Cardiac muscle cell (in vitro differentiated cells and primary cell): ENCODE data around the gene CPSF4. TPM values are rescaled to one million over a fixed set of nuclear protein-coding genes. Genes with fewer than 3 reads are reported as not detected.

Experiments
- DNase-seq, 2 donors: peaks; one replicate each; pipeline versions ENCODE4 v3.0.0 to v3.0.0-alpha.2; 2010 to 2017; ENCODE audit warnings: low read depth in 1 of 2, low spot score in 1 of 2
- H3K27ac ChIP-seq: fragments of 200-600 bp; sonication (generic); 2 replicates; pipeline ENCODE4 v1.5.1; 2016
- H3K27me3 ChIP-seq: fragments of 200-600 bp; sonication (generic); 2 replicates; pipeline ENCODE4 v1.6.0; 2016; ENCODE audit warnings: control low read depth
- H3K36me3 ChIP-seq: fragments of 200-600 bp; sonication (generic); 2 replicates; pipeline ENCODE4 v1.5.1; 2016; ENCODE audit warnings: control low read depth
- H3K4me1 ChIP-seq: fragments of 200-600 bp; sonication (generic); 2 replicates; pipeline ENCODE4 v1.8.1; 2017; ENCODE audit warnings: low read depth, mild to moderate bottlenecking, mixed run types
- H3K4me3 ChIP-seq: fragments of 200-600 bp; sonication (generic); 2 replicates; pipeline ENCODE4 v1.5.1; 2016; ENCODE audit warnings: mild to moderate bottlenecking
- H3K9me3 ChIP-seq: fragments of 200-600 bp; sonication (generic); 2 replicates; pipeline ENCODE4 v1.5.1; 2017; ENCODE audit warnings: low read depth, mild to moderate bottlenecking, control low read depth
- CTCF ChIP-seq: IDR thresholded peaks from 2 replicates; pipeline ENCODE4 v1.5.1; 2012; ENCODE audit warnings: low read depth, mild to moderate bottlenecking, low read length
- polyA plus RNA-seq: library from polyadenylated mRNA; unstranded; fragments of >200 nt; fragmentation: Nextera tagmentation; extraction: Ambion mirVana; gene quantifications from 2 replicates; pipeline ENCODE4 v1.2.1, GENCODE V29; 2016
- total RNA-seq: library from RNA; depleted of rRNA; stranded (reverse); fragments of >200 nt; gene quantifications from 2 replicates; pipeline ENCODE4 v1.2.3, GENCODE V29; 2016

CPSF4 gene
- total RNA-seq (59.9 and 84.1 TPM in 2 replicates), polyA plus RNA-seq (59.8 and 75.2 TPM in 2 replicates)

GRCh38 chr7:99438573-99439480 lies at the start of gene CPSF4, which contains the start of gene PTCD1:
Gene CPSF4, plus strand, starts transcription at chr7:99438943. Its CDS starts 140 bp downstream, at chr7:99439083.
Gene PTCD1, minus strand, starts transcription at chr7:99438798. Its CDS starts 3,556 bp downstream, at chr7:99435242.
- Histone ChIP-seq H3K27ac (peak within 1 kb of the TSS; percentile 90), H3K36me3 (peaks cover 4% of the 10 kb centered on the region), H3K4me1 (peaks cover 3% of the 10 kb centered on the region), H3K9me3 (no peaks in the 10 kb centered on the region), H3K27me3 (no peaks in the 10 kb centered on the region), H3K4me3 (peak within 1 kb of the TSS; percentile 96)
- DNase-seq: peak; percentile 96 to 99
- no peak for TF ChIP-seq CTCF

GRCh38 chr7:99389772-99390171 lies 49.0 kb upstream of the CPSF4 start:
- TF ChIP-seq CTCF: no peak
- no peaks in the 10 kb centered on the region for H3K9me3 ChIP-seq
- DNase-seq: no peak

GRCh38 chr7:99390941-99391602 lies 47.7 kb upstream of the CPSF4 start:
- Histone ChIP-seq H3K4me1 (peaks cover 7% of the 10 kb centered on the region), H3K27ac (no peak overlapping the region), H3K4me3 (no peak overlapping the region), H3K27me3 (no peaks in the 10 kb centered on the region), H3K9me3 (no peaks in the 10 kb centered on the region), H3K36me3 (peaks cover 6% of the 10 kb centered on the region)
- DNase-seq: no peak
- TF ChIP-seq CTCF: no peak

More at GRCh38 chr7:99389772-99390171, 49.0 kb upstream of the CPSF4 start:
- no peak overlapping the region for H3K27ac ChIP-seq
- H3K4me1 ChIP-seq: peaks cover 7% of the 10 kb centered on the region
- H3K27me3 ChIP-seq: no peaks in the 10 kb centered on the region
- H3K36me3 ChIP-seq: no peaks in the 10 kb centered on the region
- no peak overlapping the region for H3K4me3 ChIP-seq

- no peak for DNase-seq
- Histone ChIP-seq H3K27me3 (no peaks in the 10 kb centered on the region), H3K4me3 (peak overlapping the region; percentile 49), H3K4me1 (peaks cover 7% of the 10 kb centered on the region), H3K9me3 (no peaks in the 10 kb centered on the region), H3K36me3 (peaks cover 6% of the 10 kb centered on the region), H3K27ac (no peak overlapping the region)
- no peak for TF ChIP-seq CTCF
These were observed 46.7 kb upstream of the CPSF4 start for GRCh38 chr7:99392046-99392445.

GRCh38 chr7:99392659-99393354 lies 45.9 kb upstream of the CPSF4 start:
- no peak for TF ChIP-seq CTCF
- peaks cover 7% of the 10 kb centered on the region for H3K4me1 ChIP-seq
- H3K36me3 ChIP-seq: peaks cover 6% of the 10 kb centered on the region
- H3K4me3 ChIP-seq: peak overlapping the region; percentile 49
- DNase-seq: peak; percentile 71 to 91
- no peaks in the 10 kb centered on the region for H3K9me3 ChIP-seq
- no peaks in the 10 kb centered on the region for H3K27me3 ChIP-seq
- peak overlapping the region; percentile 95 for H3K27ac ChIP-seq
